Measurements from ENCODE around the gene TSPAN32. TPM values are rescaled to one million over a fixed set of nuclear protein-coding genes. Genes with fewer than 3 reads are reported as not detected.

TSPAN32 gene
- total RNA-seq, 1 donor = 1.4 TPM

- TF ChIP-seq CTCF (IDR thresholded peaks at IDR 0.05; ENCODE audit: extremely low read depth, low read depth, low read length) = no peak
- Histone ChIP-seq H2AFZ (ENCODE audit: low read length) (no peak overlapping the region), H3K79me2 (ENCODE audit: insufficient read depth, low read length) (no peaks in the 10 kb centered on the region), H3K4me2 (ENCODE audit: insufficient read depth, low read length) (no peak overlapping the region), H3K4me1 (ENCODE audit: insufficient read depth, low read length) (no peaks in the 10 kb centered on the region), H3K9me3 (ENCODE audit: low read depth, low read length) (peaks cover 6% of the 10 kb centered on the region), H3K36me3 (ENCODE audit: insufficient read depth, low read length) (no peaks in the 10 kb centered on the region), H4K20me1 (ENCODE audit: insufficient read depth, low read length) (no peaks in the 10 kb centered on the region), H3K27me3 (ENCODE audit: insufficient read depth, low read length) (no peaks in the 10 kb centered on the region), H3K4me3 (ENCODE audit: insufficient read depth, low read length) (no peak overlapping the region), H3K27ac (ENCODE audit: low read depth, low read length) (no peak overlapping the region)
- no peak for DNase-seq (ENCODE audit: insufficient read length, low spot score, missing footprints)
Measured at GRCh38 chr11:2346014-2346413, 44.2 kb downstream of the TSPAN32 start.

- no peak for TF ChIP-seq CTCF (IDR thresholded peaks at IDR 0.05; ENCODE audit: extremely low read depth, low read depth, low read length)
Measured at GRCh38 chr11:2346586-2347307, 44.9 kb downstream of the TSPAN32 start.

GRCh38 chr11:2347308-2347830 lies 45.6 kb downstream of the TSPAN32 start:
- Histone ChIP-seq H3K79me2 (ENCODE audit: insufficient read depth, low read length) (no peaks in the 10 kb centered on the region), H3K27ac (ENCODE audit: low read depth, low read length) (no peak overlapping the region), H3K36me3 (ENCODE audit: insufficient read depth, low read length) (no peaks in the 10 kb centered on the region), H2AFZ (ENCODE audit: low read length) (no peak overlapping the region), H3K4me1 (ENCODE audit: insufficient read depth, low read length) (no peaks in the 10 kb centered on the region), H3K4me2 (ENCODE audit: insufficient read depth, low read length) (no peak overlapping the region), H3K27me3 (ENCODE audit: insufficient read depth, low read length) (no peaks in the 10 kb centered on the region), H4K20me1 (ENCODE audit: insufficient read depth, low read length) (no peaks in the 10 kb centered on the region), H3K9me3 (ENCODE audit: low read depth, low read length) (peaks cover 6% of the 10 kb centered on the region), H3K4me3 (ENCODE audit: insufficient read depth, low read length) (no peak overlapping the region)
- no peak for DNase-seq (ENCODE audit: insufficient read length, low spot score, missing footprints)
- no peak for TF ChIP-seq CTCF (IDR thresholded peaks at IDR 0.05; ENCODE audit: extremely low read depth, low read depth, low read length)

More at GRCh38 chr11:2346586-2347307, 44.9 kb downstream of the TSPAN32 start:
- Histone ChIP-seq H3K27ac (ENCODE audit: low read depth, low read length) (no peak overlapping the region), H3K4me3 (ENCODE audit: insufficient read depth, low read length) (no peak overlapping the region), H3K9me3 (ENCODE audit: low read depth, low read length) (peaks cover 6% of the 10 kb centered on the region), H3K27me3 (ENCODE audit: insufficient read depth, low read length) (no peaks in the 10 kb centered on the region), H2AFZ (ENCODE audit: low read length) (no peak overlapping the region), H3K4me1 (ENCODE audit: insufficient read depth, low read length) (no peaks in the 10 kb centered on the region), H3K4me2 (ENCODE audit: insufficient read depth, low read length) (no peak overlapping the region), H4K20me1 (ENCODE audit: insufficient read depth, low read length) (no peaks in the 10 kb centered on the region), H3K36me3 (ENCODE audit: insufficient read depth, low read length) (no peaks in the 10 kb centered on the region), H3K79me2 (ENCODE audit: insufficient read depth, low read length) (no peaks in the 10 kb centered on the region)
- DNase-seq (ENCODE audit: insufficient read length, low spot score, missing footprints) = peak; percentile 72

- H4K20me1 ChIP-seq (ENCODE audit: insufficient read depth, low read length) = no peaks in the 10 kb centered on the region
- no peak for TF ChIP-seq CTCF (IDR thresholded peaks at IDR 0.05; ENCODE audit: extremely low read depth, low read depth, low read length)
- H3K27ac ChIP-seq (ENCODE audit: low read depth, low read length) = no peak overlapping the region
- H3K4me1 ChIP-seq (ENCODE audit: insufficient read depth, low read length) = no peaks in the 10 kb centered on the region
- DNase-seq (ENCODE audit: insufficient read length, low spot score, missing footprints) = no peak
- no peak overlapping the region for H2AFZ ChIP-seq (ENCODE audit: low read length)
- H3K4me2 ChIP-seq (ENCODE audit: insufficient read depth, low read length) = no peak overlapping the region
- H3K27me3 ChIP-seq (ENCODE audit: insufficient read depth, low read length) = no peaks in the 10 kb centered on the region
- no peak overlapping the region for H3K4me3 ChIP-seq (ENCODE audit: insufficient read depth, low read length)
- H3K9me3 ChIP-seq (ENCODE audit: low read depth, low read length) = peaks cover 6% of the 10 kb centered on the region
- no peaks in the 10 kb centered on the region for H3K79me2 ChIP-seq (ENCODE audit: insufficient read depth, low read length)
- H3K36me3 ChIP-seq (ENCODE audit: insufficient read depth, low read length) = no peaks in the 10 kb centered on the region
Measured at GRCh38 chr11:2348986-2349385, 47.2 kb downstream of the TSPAN32 start.
